Measurements from ENCODE around the gene CUX1.
"Not testable (repeated sequence)": the region's sequence is repeated elsewhere in the genome, so short reads cannot be mapped to it uniquely, and the experiment has no call there.

The CUX1 gene

DNA sequence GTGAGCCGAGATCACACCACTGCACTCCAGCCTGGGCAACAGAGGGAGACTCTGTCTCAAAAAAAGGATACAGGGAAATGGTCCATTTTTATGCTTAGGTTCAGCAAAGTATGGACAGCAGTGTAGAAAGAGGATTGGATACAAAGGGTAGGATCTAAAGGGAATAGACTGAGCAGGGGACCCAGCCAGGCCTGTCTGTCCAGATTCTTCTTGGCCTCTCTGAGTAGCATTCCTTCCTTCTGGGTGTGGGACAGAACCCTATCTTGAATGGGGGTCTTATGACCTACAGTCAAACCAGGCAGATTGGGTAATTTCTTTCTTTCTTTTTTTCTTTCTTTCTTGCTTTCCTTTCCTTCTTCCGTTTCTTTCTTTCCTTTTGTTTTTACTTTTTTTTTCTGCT is 494.9 kb downstream of the CUX1 start:
- no peak for DNase-seq (ENCODE audit: low spot score)

DNA sequence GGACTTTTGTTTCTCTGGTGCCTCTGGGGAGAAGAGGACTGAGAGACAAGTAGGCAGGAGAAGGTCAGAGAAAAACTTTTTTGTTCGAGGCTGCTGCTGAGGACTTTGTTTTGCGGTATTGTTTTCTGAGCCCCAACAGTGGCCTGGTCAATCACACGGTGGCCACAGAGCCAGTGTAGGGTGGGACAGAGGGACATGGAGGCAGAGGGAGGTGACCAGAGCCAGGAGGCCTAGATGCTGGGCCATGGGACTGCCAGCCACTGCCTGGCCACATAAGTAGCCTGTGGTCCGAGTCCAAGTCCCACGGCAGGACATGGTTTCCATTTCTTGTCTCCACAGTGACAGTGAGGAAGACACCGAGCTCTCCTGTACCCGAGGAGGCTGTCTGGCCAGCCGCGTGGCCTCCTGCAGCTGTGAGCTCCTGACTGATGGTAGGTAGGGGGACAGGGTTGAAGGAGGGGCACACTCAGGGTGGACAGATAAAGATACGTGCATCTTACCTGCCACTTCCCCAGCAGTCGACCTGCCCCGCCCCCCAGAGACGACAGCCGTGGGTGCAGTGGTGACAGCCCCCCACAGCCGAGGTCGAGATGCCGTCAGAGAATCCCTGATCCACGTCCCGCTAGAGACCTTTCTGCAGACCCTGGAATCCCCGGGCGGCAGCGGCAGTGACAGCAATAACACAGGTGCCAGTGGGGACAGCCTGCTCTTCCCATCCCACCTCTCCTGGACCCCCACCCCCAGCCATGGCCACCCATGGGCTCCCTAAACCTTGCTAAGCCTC is 496.8 kb downstream of the CUX1 start:
- no peak for DNase-seq (ENCODE audit: low spot score)

DNA sequence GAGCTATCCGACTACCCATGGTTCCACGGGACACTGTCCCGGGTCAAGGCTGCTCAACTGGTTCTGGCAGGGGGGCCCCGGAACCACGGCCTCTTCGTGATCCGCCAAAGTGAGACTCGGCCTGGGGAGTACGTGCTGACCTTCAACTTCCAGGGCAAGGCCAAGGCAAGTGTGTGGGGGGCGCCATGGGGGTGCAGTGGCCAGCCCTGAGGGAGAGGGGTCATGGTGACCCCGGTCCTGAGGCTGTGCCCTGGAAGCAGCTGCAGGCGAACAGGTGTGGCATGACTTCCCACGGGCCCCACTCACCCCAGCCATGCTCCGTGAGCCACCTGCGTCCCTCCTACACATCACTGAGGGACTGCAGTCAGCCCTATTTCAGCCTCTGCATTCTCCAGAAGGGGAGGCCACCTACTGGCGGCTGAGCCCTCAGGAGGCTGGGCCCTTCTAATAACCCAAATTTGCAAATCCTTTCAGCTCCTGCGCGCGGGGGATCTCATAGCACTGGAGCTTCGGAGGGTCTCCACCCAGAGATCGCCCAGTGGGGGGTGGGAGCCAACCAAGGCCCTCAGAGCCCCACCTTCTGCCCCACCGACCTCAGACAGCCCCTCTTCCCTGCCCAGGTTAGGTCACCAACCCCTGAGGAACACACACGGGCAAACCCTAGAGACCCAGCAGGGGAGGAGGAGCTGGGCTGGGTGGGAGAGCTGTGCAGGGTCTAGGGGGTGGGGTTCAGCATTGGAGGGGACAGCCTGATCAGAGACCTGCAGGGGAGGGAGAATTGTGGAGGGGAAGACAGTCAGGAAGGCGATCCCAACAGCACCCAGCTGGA is 500.0 kb downstream of the CUX1 start:
- DNase-seq (ENCODE audit: low spot score) = no peak

DNA sequence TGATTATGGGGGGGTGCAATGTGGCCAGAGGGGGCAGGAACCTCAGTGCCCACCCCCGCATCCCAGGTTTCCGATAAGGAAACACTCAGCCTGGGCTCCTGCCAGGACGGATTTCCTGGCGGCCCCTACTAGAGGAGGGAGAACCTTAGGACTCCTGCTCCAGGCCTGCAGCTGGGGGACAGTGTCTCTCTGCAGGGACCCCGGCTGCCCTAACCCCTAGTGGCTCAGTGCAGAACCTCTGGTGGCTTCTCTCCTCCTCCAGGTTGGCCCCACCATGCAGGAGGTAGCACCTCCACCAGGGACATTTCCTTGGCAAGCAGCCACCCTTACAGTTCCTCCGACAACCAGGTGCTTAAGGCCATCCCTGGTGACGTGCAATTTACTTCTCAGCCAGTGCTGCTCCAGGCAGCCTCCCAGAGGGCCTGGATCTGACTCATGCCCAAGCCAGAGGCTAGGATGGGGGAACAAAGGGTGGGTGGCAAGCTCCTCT is 501.1 kb downstream of the CUX1 start:
- DNase-seq (ENCODE audit: low spot score) = no peak

DNA sequence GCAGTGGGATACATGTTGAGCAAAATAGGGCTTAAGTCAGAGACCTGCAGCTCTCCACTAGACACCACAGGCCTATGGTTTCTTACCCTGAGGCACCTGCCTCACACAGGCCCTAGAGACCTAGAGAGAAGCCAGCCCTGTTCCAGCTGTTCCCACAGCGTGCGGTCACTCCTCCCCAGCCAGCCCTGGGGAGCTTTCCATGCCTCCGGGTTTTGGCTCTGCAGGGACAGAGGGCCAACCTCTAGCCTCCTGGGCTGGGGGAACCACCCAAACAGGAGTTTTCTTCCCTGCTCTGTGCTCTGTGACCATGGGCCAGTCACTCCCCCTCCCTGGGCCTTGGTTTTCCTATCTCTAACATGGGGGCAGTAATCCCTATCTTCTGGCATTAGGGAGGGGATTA is 502.2 kb downstream of the CUX1 start:
- DNase-seq (ENCODE audit: low spot score) = no peak

DNA sequence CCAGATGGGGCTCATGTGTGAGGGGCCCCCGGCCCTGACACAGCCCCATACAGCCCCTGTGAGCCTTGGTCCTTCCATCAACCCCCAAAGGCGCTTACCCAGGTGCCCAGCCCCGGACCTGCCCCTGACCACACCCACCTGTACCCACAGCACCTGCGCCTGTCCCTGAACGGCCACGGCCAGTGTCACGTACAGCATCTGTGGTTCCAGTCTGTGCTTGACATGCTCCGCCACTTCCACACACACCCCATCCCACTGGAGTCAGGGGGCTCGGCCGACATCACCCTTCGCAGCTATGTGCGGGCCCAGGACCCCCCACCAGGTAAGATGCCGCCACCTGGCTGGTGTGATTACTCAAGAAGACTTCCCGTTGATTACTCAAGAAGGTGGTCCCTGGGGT is 502.8 kb downstream of the CUX1 start:
- DNase-seq (ENCODE audit: low spot score) = no peak

DNA sequence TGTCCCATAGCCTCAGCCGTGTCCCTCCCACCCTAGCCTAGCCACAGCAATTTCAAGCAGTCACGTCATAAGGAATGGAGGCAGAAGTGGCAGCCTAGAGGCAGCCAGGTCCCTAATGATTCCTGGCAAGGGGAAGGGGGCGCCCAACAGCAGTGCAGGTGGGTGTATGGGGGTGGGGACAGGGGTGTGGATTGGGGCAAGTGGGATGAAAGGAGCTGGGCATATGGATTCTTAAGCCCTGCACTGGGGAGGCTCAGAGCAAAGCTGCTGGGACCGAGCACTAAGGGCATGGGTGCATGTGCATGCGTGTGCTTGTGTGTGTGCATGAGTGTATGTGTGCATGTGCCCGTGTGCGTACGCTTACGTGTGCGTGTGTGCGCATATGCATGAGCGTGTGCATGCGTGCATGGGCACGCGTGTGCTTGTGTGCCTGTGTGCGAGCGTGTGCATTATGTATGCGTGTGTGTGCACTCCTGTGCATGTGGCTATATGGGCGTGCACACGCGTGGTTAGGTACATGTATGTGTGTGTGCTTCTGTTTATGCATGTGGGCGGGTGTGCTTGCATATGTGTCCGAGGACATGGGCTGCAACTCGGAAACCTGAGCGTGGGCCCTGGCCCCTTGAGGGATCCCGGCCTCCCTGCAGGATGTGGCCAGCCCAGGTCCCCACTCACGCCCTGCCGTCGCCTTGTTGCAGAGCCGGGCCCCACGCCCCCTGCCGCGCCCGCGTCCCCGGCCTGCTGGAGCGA is 503.4 kb downstream of the CUX1 start:
- no peak for DNase-seq (ENCODE audit: low spot score)

DNA sequence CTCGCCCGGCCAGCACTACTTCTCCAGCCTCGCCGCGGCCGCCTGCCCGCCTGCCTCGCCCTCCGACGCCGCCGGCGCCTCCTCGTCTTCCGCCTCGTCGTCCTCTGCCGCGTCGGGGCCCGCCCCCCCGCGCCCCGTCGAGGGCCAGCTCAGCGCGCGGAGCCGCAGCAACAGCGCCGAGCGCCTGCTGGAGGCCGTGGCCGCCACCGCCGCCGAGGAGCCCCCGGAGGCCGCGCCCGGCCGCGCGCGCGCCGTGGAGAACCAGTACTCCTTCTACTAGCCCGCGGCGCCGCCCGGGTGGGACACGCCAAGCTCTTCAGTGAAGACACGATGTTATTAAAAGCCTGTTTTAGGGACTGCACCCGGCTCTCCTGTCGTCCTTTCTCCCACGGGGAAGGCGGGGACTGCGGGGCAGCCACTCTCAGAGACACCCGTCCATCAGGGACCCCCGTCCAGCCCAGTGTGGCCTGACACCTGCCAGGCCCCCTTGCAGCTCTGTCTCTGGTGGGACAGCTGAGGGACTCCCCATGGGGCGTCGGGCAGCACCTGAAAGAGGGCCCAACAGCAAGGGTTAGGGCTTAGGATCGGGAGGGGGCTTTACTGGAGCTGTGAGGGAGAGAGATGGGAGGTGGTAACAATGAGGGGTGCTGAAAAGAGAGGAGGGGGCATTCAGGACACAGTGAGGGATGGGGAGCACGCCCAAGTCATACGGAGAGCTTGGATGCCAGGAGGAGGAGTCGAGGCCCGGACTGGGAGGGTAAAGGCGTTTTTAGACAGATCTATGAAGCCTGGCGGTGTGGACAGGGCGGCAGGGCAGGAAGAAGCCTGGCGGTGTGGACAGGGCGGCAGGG is 504.1 kb downstream of the CUX1 start:
- DNase-seq (ENCODE audit: low spot score) = no peak

DNA sequence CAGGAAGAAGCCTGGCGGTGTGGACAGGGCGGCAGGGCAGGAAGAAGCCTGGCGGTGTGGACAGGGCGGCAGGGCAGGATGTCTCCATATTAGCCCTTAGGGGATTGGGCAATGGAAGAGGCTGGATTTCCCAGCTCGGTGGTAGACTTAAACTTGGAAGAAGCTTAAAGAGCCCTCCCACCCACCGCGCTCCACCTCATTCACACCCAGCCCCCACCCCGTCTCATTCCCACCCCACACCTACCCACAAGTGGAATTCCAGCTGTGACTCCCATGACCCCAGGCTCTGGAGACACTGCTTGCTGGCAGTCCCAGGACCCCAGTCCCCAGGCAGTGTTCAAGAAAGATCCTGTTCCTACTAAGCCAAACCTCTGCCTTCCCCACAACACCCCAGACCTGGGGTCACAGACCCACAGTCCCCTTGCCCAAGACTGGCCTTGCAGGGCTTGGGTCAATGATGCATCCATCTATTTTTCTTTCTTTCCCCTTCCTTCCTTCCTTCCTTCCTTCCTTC is 504.8 kb downstream of the CUX1 start:
- no peak for DNase-seq (ENCODE audit: low spot score)

DNA sequence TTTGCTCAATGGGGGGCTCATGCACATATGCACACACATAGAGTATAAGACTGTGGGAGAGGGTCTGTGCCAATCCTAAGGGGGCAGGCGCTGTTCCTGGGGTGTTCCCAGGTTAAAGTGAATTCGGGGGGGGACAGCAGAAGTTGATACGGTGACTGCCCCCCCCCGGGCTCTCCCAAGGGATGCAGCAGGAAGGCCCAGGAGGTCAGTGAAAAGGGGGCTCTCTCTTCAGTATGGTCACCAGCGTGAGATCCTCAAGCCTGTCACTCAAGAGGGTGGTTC is 506.4 kb downstream of the CUX1 start:
- no peak for DNase-seq (ENCODE audit: low spot score)

DNA sequence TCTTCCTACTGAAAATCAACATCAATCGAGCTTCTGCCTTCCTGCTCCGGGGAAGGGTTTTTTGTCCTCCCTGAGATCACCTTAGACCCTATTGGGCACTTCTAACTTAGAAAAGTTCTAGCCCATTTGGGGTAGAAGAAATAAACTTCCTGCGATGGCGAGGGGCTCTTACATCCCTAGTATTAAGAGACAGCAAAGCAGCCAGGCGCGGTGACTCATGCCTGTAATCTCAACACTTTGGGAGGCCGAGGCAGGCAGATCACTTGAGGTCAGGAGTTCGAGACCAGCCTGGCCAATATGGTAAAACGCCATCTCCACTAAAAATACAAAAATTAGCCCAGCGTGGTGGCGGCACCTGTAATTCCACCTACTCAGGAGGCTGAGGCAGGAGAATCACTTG is 507.7 kb downstream of the CUX1 start:
- DNase-seq (ENCODE audit: low spot score) = not testable (repeated sequence)

DNA sequence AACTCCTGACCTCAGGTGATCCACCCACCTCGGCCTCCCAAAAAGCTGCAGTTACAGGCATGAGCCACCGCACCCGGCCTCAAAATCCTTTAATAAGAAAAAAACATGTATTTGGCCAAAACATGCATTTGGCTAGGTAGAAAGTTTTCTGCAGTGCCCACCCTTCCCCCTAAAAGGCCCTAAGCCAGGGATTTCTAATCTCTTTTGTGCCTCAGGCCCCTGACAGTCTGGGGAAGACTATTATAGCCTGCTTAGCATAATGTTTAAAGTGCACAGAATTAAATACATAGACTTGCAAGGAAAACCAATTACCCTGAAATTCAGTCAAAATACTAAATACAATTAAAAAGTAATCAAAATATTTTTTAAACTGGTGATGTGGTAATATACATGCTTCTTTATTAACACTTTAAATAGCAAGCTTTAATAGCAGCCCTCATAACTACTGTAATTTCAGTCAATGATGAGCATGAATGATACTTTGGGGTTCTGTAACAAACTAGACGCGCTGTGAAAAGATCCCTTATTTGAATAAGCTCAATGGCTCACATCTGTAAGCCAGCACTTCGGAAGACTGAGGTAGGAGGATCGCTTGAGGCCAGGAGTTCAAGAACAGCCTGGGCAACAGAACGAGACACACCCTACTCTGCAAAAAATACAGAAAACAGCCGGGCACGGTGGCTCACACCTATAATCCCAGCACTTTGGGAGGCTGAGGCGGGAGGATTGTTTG is 508.9 kb downstream of the CUX1 start:
- no peak for DNase-seq (ENCODE audit: low spot score)

DNA sequence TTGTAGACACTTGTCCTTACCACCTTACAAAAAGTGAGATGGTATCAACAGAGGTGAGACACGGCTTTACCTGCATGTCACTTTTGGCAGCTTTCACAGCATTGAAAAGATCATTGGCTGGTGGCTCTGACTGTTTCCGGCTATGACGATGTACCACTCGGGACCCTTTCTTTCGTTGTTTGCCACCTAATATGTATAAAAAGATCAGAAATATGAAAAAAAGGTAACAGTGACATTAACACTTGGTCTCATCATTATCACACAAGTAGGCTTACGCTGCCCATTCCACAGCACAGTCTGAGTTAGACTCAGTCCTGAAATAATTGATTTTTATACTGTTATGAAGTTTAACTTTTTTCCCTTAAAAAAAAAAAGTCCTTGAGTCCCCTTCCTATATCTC is 509.8 kb downstream of the CUX1 start:
- DNase-seq (ENCODE audit: low spot score) = not testable (repeated sequence)

DNA sequence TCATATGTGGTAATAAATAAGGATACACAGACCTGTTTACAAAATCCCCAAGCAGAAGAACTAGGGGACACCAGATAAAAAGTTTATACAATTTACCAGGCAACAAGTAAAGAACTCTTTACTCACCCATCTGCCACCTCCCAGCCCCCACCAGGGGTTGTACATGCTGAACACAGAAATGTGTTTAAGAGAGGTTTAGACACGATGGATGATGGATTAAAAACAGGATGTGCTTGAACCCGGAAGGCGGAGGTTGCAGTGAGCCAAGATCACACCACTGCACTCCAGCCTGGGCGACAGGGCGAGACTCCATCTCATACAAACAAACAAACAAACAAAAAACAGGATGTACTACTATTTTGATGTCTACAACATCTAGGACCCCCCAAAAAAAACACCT is 511.4 kb downstream of the CUX1 start:
- not testable (repeated sequence) for DNase-seq (ENCODE audit: low spot score)

DNA sequence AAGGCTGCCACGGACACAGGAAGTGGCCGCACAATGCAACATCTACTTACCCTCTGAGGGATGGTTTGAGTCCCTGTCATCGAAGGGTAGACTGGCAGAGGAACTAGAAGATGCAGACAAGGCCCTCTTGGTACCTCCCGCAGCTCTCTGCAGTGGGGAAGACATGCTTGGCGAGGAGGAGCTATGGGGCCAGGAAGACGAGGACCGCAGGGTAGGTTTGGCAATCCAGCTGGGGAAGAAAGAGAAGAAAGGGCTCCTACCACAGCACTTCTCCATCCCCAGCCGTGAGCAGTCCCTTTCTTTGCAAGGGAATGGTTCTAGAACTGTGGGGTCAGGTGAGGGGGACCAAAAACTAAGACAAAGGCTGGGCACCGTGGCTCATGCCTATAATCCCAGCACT is 511.9 kb downstream of the CUX1 start:
- not testable (repeated sequence) for DNase-seq (ENCODE audit: low spot score)

DNA sequence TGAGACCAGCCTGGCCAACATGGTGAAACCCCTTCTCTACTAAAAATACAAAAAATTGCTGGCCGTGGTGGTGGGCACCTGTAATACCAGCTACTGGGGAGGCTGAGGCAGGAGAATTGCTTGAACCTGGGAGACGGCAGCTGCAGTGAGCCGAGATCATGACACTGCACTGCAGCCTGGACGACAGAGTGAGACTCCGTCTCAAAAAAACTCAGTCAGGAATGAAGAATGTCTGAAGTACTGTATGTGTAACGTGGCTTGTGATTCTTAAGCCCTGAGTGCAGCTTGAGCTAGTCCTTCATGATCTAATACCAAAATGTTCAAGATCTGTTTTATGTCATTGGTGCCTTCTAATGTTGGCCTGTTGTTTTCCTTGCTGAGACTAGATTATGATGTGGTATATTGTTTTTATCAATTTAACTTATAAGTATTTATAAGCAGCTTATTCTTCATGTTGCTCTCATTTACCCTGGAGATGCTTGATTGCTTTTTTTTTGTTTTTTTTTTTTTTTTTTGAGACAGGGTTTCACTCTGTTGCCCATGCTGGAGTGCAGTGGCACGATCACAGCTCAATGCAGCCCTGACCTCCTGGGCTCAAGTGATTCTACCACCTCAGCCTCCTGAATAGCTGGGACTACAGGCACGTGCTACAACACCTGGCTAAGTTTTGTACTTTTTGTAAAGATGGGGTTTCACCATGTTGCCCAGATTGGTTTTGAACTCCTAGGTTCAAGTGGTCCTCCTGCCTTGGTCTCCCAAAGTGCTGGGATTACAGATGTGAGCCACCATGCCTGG is 513.4 kb downstream of the CUX1 start:
- not testable (repeated sequence) for DNase-seq (ENCODE audit: low spot score)

Measured in putamen (tissue), 1 donor.